ENCODE measurements around the gene OR52A5.

OR52A5 gene

DNA sequence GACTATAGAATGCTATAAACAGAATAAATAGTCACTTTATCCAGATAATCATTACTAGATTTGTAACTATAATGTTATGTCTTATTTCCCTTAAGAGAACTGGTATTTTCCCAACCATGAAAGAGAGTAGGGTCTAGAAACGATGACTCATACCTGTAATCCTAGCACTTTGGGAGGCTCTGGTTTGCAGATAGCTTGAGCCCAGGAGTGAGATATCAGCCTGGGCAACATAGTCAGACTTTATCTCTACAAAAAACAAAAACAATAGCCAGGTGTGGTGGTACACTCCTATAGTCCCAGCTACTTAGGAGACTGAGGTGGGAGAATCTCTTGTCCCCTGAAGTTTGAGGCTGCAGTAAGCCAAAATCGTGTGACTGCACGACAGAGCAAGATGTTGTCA is 30.9 kb downstream of the OR52A5 start:
- DNase-seq, result no peak

DNA sequence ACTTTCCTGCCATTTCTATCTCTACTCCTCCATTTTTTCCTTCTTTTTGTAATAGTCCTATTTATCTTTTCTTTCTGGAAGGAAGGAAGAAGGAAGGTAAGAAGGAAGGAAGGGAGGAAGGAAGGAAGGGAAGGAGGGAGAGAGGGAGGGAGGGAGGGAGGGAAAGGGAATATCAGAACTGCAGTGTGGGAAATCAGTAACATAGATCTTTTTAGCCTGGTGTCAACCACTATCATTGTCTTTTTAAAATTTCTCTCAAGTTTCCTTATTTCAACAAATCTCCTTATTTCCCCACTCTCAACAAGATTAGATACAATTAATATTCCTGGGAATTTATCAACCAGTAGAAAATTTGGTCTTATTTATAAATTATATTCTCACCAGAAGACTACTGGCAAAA is 35.1 kb downstream of the OR52A5 start:
- DNase-seq, result no peak

DNA sequence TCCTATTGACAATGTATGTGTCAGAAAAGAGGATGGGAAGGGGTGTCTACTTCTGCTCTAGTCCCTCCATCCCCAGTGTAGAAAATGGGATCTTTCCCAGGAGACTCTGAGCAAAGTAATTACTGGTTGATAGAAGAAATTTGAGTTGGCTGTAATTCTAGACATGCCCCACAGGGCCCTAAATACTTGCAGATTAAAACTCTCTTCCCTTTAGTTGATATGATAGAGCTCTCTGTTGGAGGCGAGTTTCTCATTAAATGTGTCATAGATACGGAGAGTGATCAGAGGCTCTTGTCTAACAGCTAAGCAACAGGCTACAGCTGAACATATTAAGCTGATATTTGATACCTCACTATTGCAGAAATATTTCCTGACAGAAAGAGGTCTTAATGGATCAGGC is 35.9 kb downstream of the OR52A5 start:
- DNase-seq, result no peak

DNA sequence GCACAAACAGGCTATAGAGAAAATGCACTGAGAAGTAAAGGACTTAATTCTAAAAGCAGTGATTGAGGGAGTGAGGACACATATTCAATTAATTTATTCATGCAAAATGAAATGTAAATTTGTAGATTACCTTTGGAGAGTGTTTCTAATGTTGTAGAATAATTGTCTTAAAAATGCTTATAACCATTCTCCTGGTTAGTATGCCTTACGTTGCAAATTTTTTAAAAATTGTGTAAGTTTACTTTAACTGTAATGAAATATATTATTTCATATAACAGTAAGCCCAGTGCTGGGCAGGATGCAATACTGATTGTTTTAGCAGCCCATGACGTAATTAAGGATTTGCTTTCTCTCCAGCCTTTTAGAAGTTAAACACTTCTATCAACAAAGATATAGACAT is 42.1 kb downstream of the OR52A5 start:
- no peak for DNase-seq

DNA sequence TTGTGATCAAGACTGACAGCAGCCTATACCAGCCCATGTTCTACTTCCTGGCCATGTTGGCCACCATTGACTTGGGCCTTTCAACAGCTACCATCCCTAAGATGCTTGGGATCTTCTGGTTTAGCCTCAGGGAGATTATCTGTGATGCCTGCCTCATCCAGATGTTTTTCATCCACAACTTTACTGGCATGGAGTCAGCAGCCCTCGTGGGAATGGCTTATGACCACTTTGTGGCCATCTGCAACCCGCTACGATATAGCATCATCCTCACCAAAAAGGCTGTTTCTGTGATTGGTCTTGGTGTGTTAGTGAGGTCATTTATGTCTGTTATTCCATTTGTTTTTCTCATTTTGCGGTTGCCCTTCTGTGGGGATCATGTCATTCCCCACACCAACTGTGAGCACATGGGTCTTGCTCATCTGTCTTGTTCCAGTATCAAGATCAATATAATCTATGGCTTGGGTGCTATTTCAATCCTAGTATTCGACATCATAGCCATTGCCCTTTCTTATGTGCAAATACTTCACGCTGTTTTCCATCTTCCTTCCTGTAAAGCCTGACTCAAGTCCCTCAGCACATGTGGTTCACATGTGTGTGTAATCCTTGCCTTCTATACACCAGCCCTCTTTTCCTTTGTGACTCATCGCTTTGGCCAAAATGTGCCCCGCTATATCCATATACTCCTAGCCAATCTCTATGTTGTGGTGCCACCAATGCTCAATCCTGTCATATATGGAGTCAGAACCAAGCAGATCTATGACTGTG is 45.2 kb downstream of the OR52A5 start:
- no peak for DNase-seq

DNA sequence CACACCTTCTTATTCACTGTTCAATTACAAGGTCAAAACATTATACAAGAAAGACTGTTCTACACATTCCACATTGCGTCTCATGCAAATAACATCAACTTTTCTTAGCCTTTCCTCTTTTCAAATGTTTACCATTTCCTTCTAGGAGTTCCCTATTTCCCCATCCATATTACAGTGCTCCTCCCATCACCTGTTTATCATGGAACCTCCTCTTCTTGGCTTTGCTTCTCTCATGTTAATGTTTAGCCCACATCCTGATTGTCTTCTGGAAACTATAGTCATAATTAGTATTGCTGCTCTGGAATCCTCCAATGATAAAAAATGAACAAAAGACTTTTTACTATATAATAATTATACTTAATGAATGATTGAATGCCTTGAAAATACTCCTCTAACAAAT is 47.5 kb downstream of the OR52A5 start:
- no peak for DNase-seq

DNA sequence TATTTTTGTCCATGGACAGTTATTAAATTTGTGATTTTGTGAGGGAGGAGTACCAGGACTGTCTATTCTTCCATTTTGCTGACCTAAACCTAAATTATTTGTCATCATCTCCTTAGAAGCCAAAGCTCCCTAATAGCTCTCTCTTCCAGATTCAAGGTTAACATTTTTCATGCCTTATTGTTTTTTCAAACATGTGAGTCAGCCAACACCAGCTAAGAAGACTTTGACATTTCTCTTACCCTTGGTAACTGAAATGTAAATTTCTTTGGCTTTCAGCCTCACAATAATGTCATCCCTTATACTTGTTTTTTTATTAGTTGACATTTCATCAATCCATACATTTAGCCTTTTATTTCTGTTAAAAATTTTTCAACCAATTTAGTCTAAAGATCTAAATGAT is 49.6 kb downstream of the OR52A5 start:
- no peak for DNase-seq

DNA sequence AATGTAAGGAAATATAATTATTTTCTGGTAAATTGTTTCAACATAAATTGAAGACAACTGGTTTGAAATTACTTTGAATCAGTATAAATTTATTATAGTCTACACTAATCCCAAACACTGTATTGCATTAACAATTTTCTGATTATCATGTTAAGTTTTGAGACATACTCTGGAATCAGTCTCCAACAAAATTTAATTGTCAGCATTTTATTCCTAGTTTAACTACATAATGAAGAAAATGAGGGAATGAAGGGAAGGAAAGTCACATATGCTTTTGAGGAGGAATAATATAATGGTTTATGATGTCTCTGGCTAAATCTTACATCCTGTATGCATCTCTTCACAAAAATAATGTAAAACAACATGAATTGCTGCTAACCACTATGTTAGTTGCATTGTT is 54.6 kb downstream of the OR52A5 start:
- DNase-seq, result no peak

DNA sequence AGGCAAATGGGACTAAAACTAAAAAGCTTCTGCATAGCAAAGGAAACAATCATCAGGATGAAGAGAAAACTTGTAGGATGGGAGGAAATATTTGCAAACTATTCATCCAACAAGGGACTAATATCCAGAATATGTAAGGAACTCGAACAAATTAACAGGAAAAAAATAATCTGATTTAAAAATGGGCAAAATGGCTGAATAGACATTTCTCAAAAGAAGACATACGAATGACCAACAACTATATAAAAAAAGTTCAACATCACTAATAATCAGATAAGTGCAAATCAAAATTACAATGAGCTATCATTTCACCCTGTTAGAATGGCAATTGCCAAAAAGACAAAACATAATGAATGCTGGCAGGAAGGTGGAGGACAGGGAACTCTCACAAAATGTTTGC is 56.8 kb downstream of the OR52A5 start:
- DNase-seq, result no peak
